ENCODE measurements around the gene C6orf52. TPM values are rescaled to one million over a fixed set of nuclear protein-coding genes. Genes with fewer than 3 reads are reported as not detected.
"Not testable (repeated sequence)": the region's sequence is repeated elsewhere in the genome, so short reads cannot be mapped to it uniquely, and the experiment has no call there.

C6orf52 gene
- total RNA-seq (1.7 TPM), polyA plus RNA-seq (1.1 TPM)
- long read RNA-seq, donor 1 = 0 reads
- long read RNA-seq, donor 2 = 0 reads
- long read RNA-seq, donor 3, partial matches to known transcripts = 106 of 122 reads
- long read RNA-seq, donor 3, other reads (novel, unspliced or antisense) = 16 of 122 reads
- long read RNA-seq, donor 4, partial matches to known transcripts = 10 of 16 reads
- long read RNA-seq, donor 4, other reads (novel, unspliced or antisense) = 6 of 16 reads
- long read RNA-seq, donor 5, partial matches to known transcripts = 0 of 1 reads
- long read RNA-seq, donor 5, other reads (novel, unspliced or antisense) = 0 of 1 reads
- long read RNA-seq, donor 6, partial matches to known transcripts = 0 of 15 reads
- long read RNA-seq, donor 6, other reads (novel, unspliced or antisense) = 14 of 15 reads
- long read RNA-seq, donor 7 = 0 reads
- long read RNA-seq, donor 8 = 0 reads
- long read RNA-seq, donor 9, partial matches to known transcripts = 7 of 7 reads
- long read RNA-seq, donor 9, other reads (novel, unspliced or antisense) = 0 of 7 reads
- long read RNA-seq, donor 10, partial matches to known transcripts = 19 of 27 reads
- long read RNA-seq, donor 10, other reads (novel, unspliced or antisense) = 8 of 27 reads

- Histone ChIP-seq H3K36me3 (ENCODE audit: control insufficient read depth in 2 of 2, insufficient read depth in 2 of 2, low read length in 1 of 2) (peaks cover 5 to 13% of the 10 kb centered on the region in 2 donors), H3K4me1 (ENCODE audit: control insufficient read depth in 2 of 2, insufficient read depth in 2 of 2, low read length in 2 of 2) (peaks cover 11 to 16% of the 10 kb centered on the region in 2 donors), H3K9me3 (ENCODE audit: control insufficient read depth in 2 of 2, insufficient read depth in 1 of 2, low read length in 1 of 2) (no peaks in the 10 kb centered on the region), H3K27me3 (ENCODE audit: control insufficient read depth in 2 of 2, insufficient read depth in 1 of 2, low read length in 1 of 2) (no peaks in the 10 kb centered on the region), H3K4me3 (ENCODE audit: low read length in 2 of 2) (peak within 1 kb of the TSS; percentile 74 to 96), H3K27ac (ENCODE audit: low read depth in 1 of 2, low read length in 1 of 2) (peak within 1 kb of the TSS; percentile 94 to 99)
- DNase-seq (ENCODE audit: low read depth in 6 of 9, low spot score in 9 of 9) = peak; percentile 90 to 98 (median 93)
- under 1% methylated on average over 53 of the region's 53 CpGs for WGBS
These were observed at the start of gene C6orf52, which contains the start of gene PAK1IP1 for GRCh38 chr6:10694302-10695085. Gene C6orf52 (minus strand): TSS chr6:10694616. CDS start chr6:10687550, 7,066 bp downstream. Gene PAK1IP1 (plus strand): TSS chr6:10694972. CDS start chr6:10694986, 14 bp downstream.

GRCh38 chr6:10743515-10743914, 49.1 kb upstream of the C6orf52 start:
- WGBS = 89% methylated on average over 6 of the region's 6 CpGs
- Histone ChIP-seq H3K36me3 (ENCODE audit: control insufficient read depth in 2 of 2, insufficient read depth in 2 of 2, low read length in 1 of 2) (peaks cover 0 to 3% of the 10 kb centered on the region in 2 donors), H3K27me3 (ENCODE audit: control insufficient read depth in 2 of 2, insufficient read depth in 1 of 2, low read length in 1 of 2) (no peaks in the 10 kb centered on the region), H3K4me3 (ENCODE audit: low read length in 2 of 2) (no peak overlapping the region), H3K4me1 (ENCODE audit: control insufficient read depth in 2 of 2, insufficient read depth in 2 of 2, low read length in 2 of 2) (peaks cover 14 to 15% of the 10 kb centered on the region in 2 donors), H3K27ac (ENCODE audit: low read depth in 1 of 2, low read length in 1 of 2) (no peak overlapping the region), H3K9me3 (ENCODE audit: control insufficient read depth in 2 of 2, insufficient read depth in 1 of 2, low read length in 1 of 2) (no peaks in the 10 kb centered on the region)
- DNase-seq (ENCODE audit: low read depth in 6 of 9, low spot score in 9 of 9) = no peak

- peaks cover 9% of the 10 kb centered on the region in 2 donors for H3K4me1 ChIP-seq (ENCODE audit: control insufficient read depth in 2 of 2, insufficient read depth in 2 of 2, low read length in 2 of 2)
- DNase-seq (ENCODE audit: low read depth in 6 of 9, low spot score in 9 of 9) = no peak
- no peaks in the 10 kb centered on the region for H3K27me3 ChIP-seq (ENCODE audit: control insufficient read depth in 2 of 2, insufficient read depth in 1 of 2, low read length in 1 of 2)
- H3K4me3 ChIP-seq (ENCODE audit: low read length in 2 of 2) = no peak overlapping the region
- H3K36me3 ChIP-seq (ENCODE audit: control insufficient read depth in 2 of 2, insufficient read depth in 2 of 2, low read length in 1 of 2) = peaks cover 0 to 3% of the 10 kb centered on the region in 2 donors
- H3K9me3 ChIP-seq (ENCODE audit: control insufficient read depth in 2 of 2, insufficient read depth in 1 of 2, low read length in 1 of 2) = no peaks in the 10 kb centered on the region
- WGBS = 98% methylated on average over 12 of the region's 12 CpGs
- no peak overlapping the region for H3K27ac ChIP-seq (ENCODE audit: low read depth in 1 of 2, low read length in 1 of 2)
These were observed 47.8 kb upstream of the C6orf52 start for GRCh38 chr6:10742251-10742650.

- 98% methylated on average over 4 of the region's 4 CpGs for WGBS
- not testable (repeated sequence) for H3K27ac ChIP-seq (ENCODE audit: low read depth in 1 of 2, low read length in 1 of 2)
These were observed 47.2 kb upstream of the C6orf52 start for GRCh38 chr6:10741643-10742042.

GRCh38 chr6:10740061-10740460, 45.6 kb upstream of the C6orf52 start:
- Histone ChIP-seq H3K27me3 (ENCODE audit: control insufficient read depth in 2 of 2, insufficient read depth in 1 of 2, low read length in 1 of 2) (no peaks in the 10 kb centered on the region), H3K4me1 (ENCODE audit: control insufficient read depth in 2 of 2, insufficient read depth in 2 of 2, low read length in 2 of 2) (no peaks in the 10 kb centered on the region), H3K9me3 (ENCODE audit: control insufficient read depth in 2 of 2, insufficient read depth in 1 of 2, low read length in 1 of 2) (no peaks in the 10 kb centered on the region), H3K36me3 (ENCODE audit: control insufficient read depth in 2 of 2, insufficient read depth in 2 of 2, low read length in 1 of 2) (peaks cover 0 to 3% of the 10 kb centered on the region in 2 donors), H3K4me3 (ENCODE audit: low read length in 2 of 2) (no peak overlapping the region), H3K27ac (ENCODE audit: low read depth in 1 of 2, low read length in 1 of 2) (no peak overlapping the region)
- DNase-seq (ENCODE audit: low read depth in 6 of 9, low spot score in 9 of 9) = no peak

More at GRCh38 chr6:10741643-10742042, 47.2 kb upstream of the C6orf52 start:
- not testable (repeated sequence) for H3K27me3 ChIP-seq (ENCODE audit: control insufficient read depth in 2 of 2, insufficient read depth in 1 of 2, low read length in 1 of 2); DNase-seq (ENCODE audit: low read depth in 6 of 9, low spot score in 9 of 9); H3K36me3 ChIP-seq (ENCODE audit: control insufficient read depth in 2 of 2, insufficient read depth in 2 of 2, low read length in 1 of 2); H3K4me1 ChIP-seq (ENCODE audit: control insufficient read depth in 2 of 2, insufficient read depth in 2 of 2, low read length in 2 of 2); H3K9me3 ChIP-seq (ENCODE audit: control insufficient read depth in 2 of 2, insufficient read depth in 1 of 2, low read length in 1 of 2); H3K4me3 ChIP-seq (ENCODE audit: low read length in 2 of 2)

GRCh38 chr6:10736731-10737130, 42.3 kb upstream of the C6orf52 start:
- 94% methylated on average over 2 of the region's 2 CpGs for WGBS
- peaks cover 0 to 2% of the 10 kb centered on the region in 2 donors for H3K36me3 ChIP-seq (ENCODE audit: control insufficient read depth in 2 of 2, insufficient read depth in 2 of 2, low read length in 1 of 2)
- H3K27ac ChIP-seq (ENCODE audit: low read depth in 1 of 2, low read length in 1 of 2) = no peak overlapping the region
- no peaks in the 10 kb centered on the region for H3K9me3 ChIP-seq (ENCODE audit: control insufficient read depth in 2 of 2, insufficient read depth in 1 of 2, low read length in 1 of 2)
- H3K27me3 ChIP-seq (ENCODE audit: control insufficient read depth in 2 of 2, insufficient read depth in 1 of 2, low read length in 1 of 2) = no peaks in the 10 kb centered on the region
- H3K4me1 ChIP-seq (ENCODE audit: control insufficient read depth in 2 of 2, insufficient read depth in 2 of 2, low read length in 2 of 2) = peaks cover 0 to 5% of the 10 kb centered on the region in 2 donors
- no peak overlapping the region for H3K4me3 ChIP-seq (ENCODE audit: low read length in 2 of 2)
- DNase-seq (ENCODE audit: low read depth in 6 of 9, low spot score in 9 of 9) = no peak

- Histone ChIP-seq H3K9me3 (ENCODE audit: control insufficient read depth in 2 of 2, insufficient read depth in 1 of 2, low read length in 1 of 2) (no peaks in the 10 kb centered on the region), H3K4me3 (ENCODE audit: low read length in 2 of 2) (no peak overlapping the region), H3K4me1 (ENCODE audit: control insufficient read depth in 2 of 2, insufficient read depth in 2 of 2, low read length in 2 of 2) (peaks cover 0 to 5% of the 10 kb centered on the region in 2 donors), H3K27me3 (ENCODE audit: control insufficient read depth in 2 of 2, insufficient read depth in 1 of 2, low read length in 1 of 2) (no peaks in the 10 kb centered on the region), H3K27ac (ENCODE audit: low read depth in 1 of 2, low read length in 1 of 2) (no peak overlapping the region), H3K36me3 (ENCODE audit: control insufficient read depth in 2 of 2, insufficient read depth in 2 of 2, low read length in 1 of 2) (peaks cover 0 to 9% of the 10 kb centered on the region in 2 donors)
- WGBS = 97% methylated on average over 3 of the region's 3 CpGs
- DNase-seq (ENCODE audit: low read depth in 6 of 9, low spot score in 9 of 9) = no peak
These were observed 39.4 kb upstream of the C6orf52 start for GRCh38 chr6:10733863-10734262.

- DNase-seq (ENCODE audit: low read depth in 6 of 9, low spot score in 9 of 9) = no peak
- peaks cover under 1 to 13% of the 10 kb centered on the region in 2 donors for H3K36me3 ChIP-seq (ENCODE audit: control insufficient read depth in 2 of 2, insufficient read depth in 2 of 2, low read length in 1 of 2)
These were observed 38.8 kb upstream of the C6orf52 start for GRCh38 chr6:10733151-10733715.

More at GRCh38 chr6:10733151-10733715, 38.8 kb upstream of the C6orf52 start:
- no peaks in the 10 kb centered on the region for H3K9me3 ChIP-seq (ENCODE audit: control insufficient read depth in 2 of 2, insufficient read depth in 1 of 2, low read length in 1 of 2)
- H3K27me3 ChIP-seq (ENCODE audit: control insufficient read depth in 2 of 2, insufficient read depth in 1 of 2, low read length in 1 of 2) = no peaks in the 10 kb centered on the region
- H3K4me1 ChIP-seq (ENCODE audit: control insufficient read depth in 2 of 2, insufficient read depth in 2 of 2, low read length in 2 of 2) = peaks cover 0 to 5% of the 10 kb centered on the region in 2 donors
- no peak overlapping the region for H3K4me3 ChIP-seq (ENCODE audit: low read length in 2 of 2)
- WGBS = 94% methylated on average over 17 of the region's 17 CpGs
- H3K27ac ChIP-seq (ENCODE audit: low read depth in 1 of 2, low read length in 1 of 2) = no peak overlapping the region

Data from thymus (tissue), 14 donors.